SK-N-SH (cell line): ENCODE data around the gene SLC25A47. TPM values are rescaled to one million over a fixed set of nuclear protein-coding genes. Genes with fewer than 3 reads are reported as not detected.

Experiments used
- CTCF ChIA-PET: fragments of 300-600, 350-600 bp; formaldehyde crosslinking; extraction: SDS; loops from one replicate; lab custom pipeline; 2021; lab: Yijun Ruan, JAX
- POLR2A ChIA-PET: fragments of 350-600 bp; sonication (Branson Sonifier 250); formaldehyde crosslinking; extraction: SDS; loops from one replicate; lab custom pipeline; 2020; ENCODE audit warnings: antibody characterized with exemption, inconsistent platforms; lab: Yijun Ruan, JAX
- DNase-seq: peaks from one replicate; pipeline ENCODE4 v3.0.0; 2012
- H2AFZ ChIP-seq: fragments of 200-600 bp; sonication (generic); 2 replicates; pipeline ENCODE4 v1.8.1; 2016; ENCODE audit warnings: antibody characterized with exemption, mild to moderate bottlenecking, low read depth
- H3F3A ChIP-seq: fragments of 200-600 bp; sonication (generic); replicated peaks from 2 replicates; pipeline ENCODE3; 2016; ENCODE audit warnings: antibody characterized with exemption, mild to moderate bottlenecking; ENCODE audit not compliant: insufficient read depth
- H3K27ac ChIP-seq, 2 experiments: fragments of 200-500 bp in 1 of 2; fragments of 200-600 bp in 1 of 2; sonication (Bioruptor generic) in 1 of 2; sonication (generic), shearing (Covaris generic) in 1 of 2; 2 replicates each; pipeline versions ENCODE4 v1.5.1 to v1.6.1; 2014 to 2016; ENCODE audit warnings: low read depth in 2 of 2, inconsistent platforms in 1 of 2, low read length in 1 of 2, mild to moderate bottlenecking in 1 of 2, mixed read lengths in 1 of 2
- H3K27me3 ChIP-seq: fragments of 200-600 bp; sonication (generic), shearing (Covaris generic); 2 replicates; pipeline ENCODE4 v1.6.1; 2016; ENCODE audit warnings: mixed run types; ENCODE audit not compliant: insufficient read depth
- H3K36me3 ChIP-seq, 2 experiments: fragments of 200-500 bp in 1 of 2; fragments of 200-600 bp in 1 of 2; sonication (Bioruptor generic) in 1 of 2; sonication (generic) in 1 of 2; replicated peaks in 1 of 2; 2 replicates each; pipeline versions ENCODE3 to v1.5.1; 2014 to 2016; ENCODE audit warnings: low read length in 1 of 2, mild to moderate bottlenecking in 1 of 2; ENCODE audit not compliant: insufficient read depth in 2 of 2, control insufficient read depth in 1 of 2
- H3K4me1 ChIP-seq, 2 experiments: fragments of 200-500 bp in 1 of 2; fragments of 200-600 bp in 1 of 2; sonication (Bioruptor generic) in 1 of 2; sonication (generic), shearing (Covaris generic) in 1 of 2; 2 replicates each; pipeline versions ENCODE4 v1.5.1 to v1.6.1; 2014 to 2016; ENCODE audit warnings: low read depth in 1 of 2, low read length in 1 of 2, mixed run types in 1 of 2; ENCODE audit not compliant: insufficient read depth in 2 of 2, control insufficient read depth in 1 of 2
- H3K4me2 ChIP-seq: fragments of 200-600 bp; sonication (generic), shearing (Covaris generic); 2 replicates; pipeline ENCODE4 v1.6.1; 2017; ENCODE audit warnings: mixed run types
- H3K4me3 ChIP-seq, 2 experiments: fragments of 200-500 bp in 1 of 2; fragments of 200-600 bp in 1 of 2; sonication (Bioruptor generic) in 1 of 2; sonication (generic), shearing (Covaris generic) in 1 of 2; 2 replicates each; pipeline versions ENCODE4 v1.5.1 to v1.8.1; 2014 to 2016; ENCODE audit warnings: low read depth in 2 of 2, inconsistent platforms in 1 of 2, low read length in 1 of 2, mild to moderate bottlenecking in 1 of 2, mixed read lengths in 1 of 2, moderate library complexity in 1 of 2
- H3K79me2 ChIP-seq: fragments of 200-600 bp; sonication (generic); 2 replicates; pipeline ENCODE4 v1.8.1; 2017; ENCODE audit warnings: mild to moderate bottlenecking; ENCODE audit not compliant: insufficient read depth
- H3K9ac ChIP-seq: fragments of 200-600 bp; sonication (generic); 2 replicates; pipeline ENCODE4 v1.6.1; 2017; ENCODE audit warnings: mixed run types
- H3K9me2 ChIP-seq: fragments of 200-600 bp; sonication (generic); 2 replicates; pipeline ENCODE4 v1.6.1; 2017; ENCODE audit warnings: mixed run types
- H3K9me3 ChIP-seq: fragments of 200-600 bp; sonication (generic); 2 replicates; pipeline ENCODE4 v1.6.1; 2017; ENCODE audit warnings: mixed run types, mild to moderate bottlenecking, moderate library complexity
- H4K20me1 ChIP-seq: fragments of 200-600 bp; sonication (generic); 2 replicates; pipeline ENCODE4 v1.6.1; 2017; ENCODE audit warnings: mild to moderate bottlenecking, mixed run types; ENCODE audit not compliant: insufficient read depth
- EZH2phosphoT487 ChIP-seq: fragments of 200-600 bp; sonication (generic); IDR thresholded peaks from 2 replicates; pipeline ENCODE4 v1.6.1; 2017; ENCODE audit warnings: low read depth, mixed run types, mild to moderate bottlenecking, antibody characterized with exemption, moderate library complexity, borderline replicate concordance
- FOXJ3 ChIP-seq: sonication (generic); formaldehyde crosslinking; IDR thresholded peaks from 2 replicates; pipeline ENCODE4 v1.5.1; 2020; ENCODE audit warnings: mild to moderate bottlenecking, missing genetic modification reagents
- FOXM1 ChIP-seq: IDR thresholded peaks from 2 replicates; pipeline ENCODE4 v1.4.0; 2012; ENCODE audit warnings: low read depth, mild to moderate bottlenecking
- JUND ChIP-seq: IDR thresholded peaks from 2 replicates; pipeline ENCODE4 v1.4.0; 2012
- NFIC ChIP-seq: IDR thresholded peaks from 2 replicates; pipeline ENCODE4 v1.4.0; 2012; ENCODE audit warnings: borderline replicate concordance
- NRF1 ChIP-seq: IDR thresholded peaks from 2 replicates; pipeline ENCODE4 v1.6.1; 2012; ENCODE audit warnings: low read depth, mild to moderate bottlenecking, low read length
- POLR2AphosphoS5 ChIP-seq: IDR thresholded peaks from 2 replicates; pipeline ENCODE4 v1.6.1; 2012; ENCODE audit warnings: low read depth, low read length
- RAD21 ChIP-seq: IDR thresholded peaks from 2 replicates; pipeline ENCODE4 v1.6.1; 2012; ENCODE audit warnings: mild to moderate bottlenecking, low read length
- RCOR1 ChIP-seq: fragments of 150-350 bp; IDR thresholded peaks from 2 replicates; pipeline ENCODE4 v1.6.1; 2017; ENCODE audit warnings: antibody characterized with exemption, low read length
- SMC3 ChIP-seq: IDR thresholded peaks from 2 replicates; pipeline ENCODE4 v1.6.1; 2012; ENCODE audit warnings: low read depth, low read length, improper control_type of control experiment
- YY1 ChIP-seq: IDR thresholded peaks from 2 replicates; pipeline ENCODE4 v1.4.0; 2012; ENCODE audit warnings: low read depth, mild to moderate bottlenecking
- WGBS: methylation state at CpG from one replicate; pipeline ENCODE4 v1.1.6; 2017; ENCODE audit warnings: low lambda C conversion rate; 5-methylcytosine and 5-hydroxymethylcytosine counted together
- polyA plus RNA-seq, 3 experiments: library from polyadenylated mRNA; depleted of rRNA; stranded (reverse); fragments of >200 nt; gene quantifications; 2 replicates each; pipeline ENCODE4 v1.2.3, GENCODE V29; 2012
- TF ChIP-seq, protein P1 (sequence below): fragments of 150-350 bp; IDR thresholded peaks from 2 replicates; pipeline ENCODE4 v1.6.1; 2016; ENCODE audit warnings: mild to moderate bottlenecking, low read depth, low read length
- TF ChIP-seq, protein P2 (sequence below): IDR thresholded peaks from 2 replicates; pipeline ENCODE4 v1.6.1; 2012; ENCODE audit warnings: mild to moderate bottlenecking, low read depth, low read length, moderate library complexity
- TF ChIP-seq, protein P3 (sequence below): fragments of 150-350 bp; IDR thresholded peaks from 2 replicates; pipeline ENCODE4 v1.6.1; 2017; ENCODE audit warnings: antibody characterized with exemption, low read length, low read depth, borderline replicate concordance
- TF ChIP-seq, protein P4 (sequence below): IDR thresholded peaks from 2 replicates; pipeline ENCODE4 v1.4.0; 2012; ENCODE audit warnings: low read depth, borderline replicate concordance
- TF ChIP-seq, protein P5 (sequence below): fragments of 200-600 bp; sonication (generic); IDR thresholded peaks from 2 replicates; pipeline ENCODE4 v1.6.1; 2017; ENCODE audit warnings: antibody characterized with exemption, mild to moderate bottlenecking, moderate library complexity

The SLC25A47 gene
- polyA plus RNA-seq, 1 of the 3 experiments (the other 2 are of a cell fraction) = not detected

DNA sequence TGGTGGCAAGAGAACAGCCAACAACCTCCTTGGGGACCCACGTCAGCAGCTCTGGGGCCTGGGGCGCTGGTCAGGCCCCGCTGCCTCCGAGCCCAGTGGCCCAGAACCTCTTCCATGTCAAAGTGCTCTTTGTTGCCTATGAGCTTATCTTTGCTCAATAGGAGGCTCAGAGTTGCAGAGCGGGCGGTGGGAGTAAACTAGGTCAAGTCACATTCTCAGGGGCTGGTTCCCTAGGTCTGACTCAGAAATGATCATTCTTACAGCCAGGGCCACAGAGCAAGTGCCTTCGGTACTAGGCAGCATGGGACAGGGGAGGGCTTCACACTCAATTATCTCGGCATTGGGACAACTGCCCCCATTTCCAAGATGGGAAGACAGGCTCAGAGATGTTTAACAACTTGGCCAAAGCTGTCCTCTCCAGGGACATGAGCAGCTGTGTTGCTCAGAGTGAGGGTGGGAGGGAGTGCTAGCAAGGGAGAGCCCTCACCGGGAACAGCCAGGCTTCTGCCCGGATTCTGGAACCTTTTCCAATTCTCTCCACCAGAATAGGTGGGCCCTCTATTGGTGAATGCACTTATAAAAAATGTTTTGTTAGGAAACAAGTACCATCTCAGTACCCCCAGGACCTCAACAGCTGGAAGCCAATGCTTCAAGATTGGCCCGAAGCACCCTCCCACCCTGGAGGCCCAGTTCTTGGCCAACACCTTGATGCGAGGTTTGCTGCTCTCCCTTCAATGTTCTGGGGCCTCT is 28.8 kb upstream of the SLC25A47 start:
- H3K4me2 ChIP-seq = no peak overlapping the region
- H4K20me1 ChIP-seq = peaks cover 10% of the 10 kb centered on the region; the same call in 1 of the 2 replicates
- no peak for DNase-seq
- H3K4me1 ChIP-seq = peaks cover 0 to 11% of the 10 kb centered on the region in 2 experiments; a peak in 1 of 4 replicates
- H3K4me3 ChIP-seq = no peak overlapping the region
- no peaks in the 10 kb centered on the region for H3F3A ChIP-seq
- peaks cover 0 to 21% of the 10 kb centered on the region in 2 experiments for H3K36me3 ChIP-seq
- H3K27me3 ChIP-seq = no peaks in the 10 kb centered on the region
- H3K9ac ChIP-seq = no peak overlapping the region
- peaks cover 3% of the 10 kb centered on the region for H3K79me2 ChIP-seq
- H3K9me2 ChIP-seq = no peaks in the 10 kb centered on the region
- CTCF ChIA-PET = interaction anchor here (1.2 to 3.7 kb wide), 4 partner anchors 8 to 83 kb away, joined by 3 to 40 read pairs (median 8); no protein-coding TSS in a partner anchor
- POLR2A ChIA-PET = no interaction called here
- no peaks in the 10 kb centered on the region for H3K9me3 ChIP-seq
- TF ChIP-seq, protein P1, sequence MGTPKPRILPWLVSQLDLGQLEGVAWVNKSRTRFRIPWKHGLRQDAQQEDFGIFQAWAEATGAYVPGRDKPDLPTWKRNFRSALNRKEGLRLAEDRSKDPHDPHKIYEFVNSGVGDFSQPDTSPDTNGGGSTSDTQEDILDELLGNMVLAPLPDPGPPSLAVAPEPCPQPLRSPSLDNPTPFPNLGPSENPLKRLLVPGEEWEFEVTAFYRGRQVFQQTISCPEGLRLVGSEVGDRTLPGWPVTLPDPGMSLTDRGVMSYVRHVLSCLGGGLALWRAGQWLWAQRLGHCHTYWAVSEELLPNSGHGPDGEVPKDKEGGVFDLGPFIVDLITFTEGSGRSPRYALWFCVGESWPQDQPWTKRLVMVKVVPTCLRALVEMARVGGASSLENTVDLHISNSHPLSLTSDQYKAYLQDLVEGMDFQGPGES = no peak
- TF ChIP-seq SMC3 (no peak), NRF1 (no peak), FOXM1 (no peak), JUND (no peak), POLR2AphosphoS5 (no peak), EZH2phosphoT487 (no peak), NFIC (no peak), RAD21 (no peak), RCOR1 (no peak), FOXJ3 (CRISPR knock-in tag) (no peak), YY1 (no peak)
- TF ChIP-seq, protein P2, sequence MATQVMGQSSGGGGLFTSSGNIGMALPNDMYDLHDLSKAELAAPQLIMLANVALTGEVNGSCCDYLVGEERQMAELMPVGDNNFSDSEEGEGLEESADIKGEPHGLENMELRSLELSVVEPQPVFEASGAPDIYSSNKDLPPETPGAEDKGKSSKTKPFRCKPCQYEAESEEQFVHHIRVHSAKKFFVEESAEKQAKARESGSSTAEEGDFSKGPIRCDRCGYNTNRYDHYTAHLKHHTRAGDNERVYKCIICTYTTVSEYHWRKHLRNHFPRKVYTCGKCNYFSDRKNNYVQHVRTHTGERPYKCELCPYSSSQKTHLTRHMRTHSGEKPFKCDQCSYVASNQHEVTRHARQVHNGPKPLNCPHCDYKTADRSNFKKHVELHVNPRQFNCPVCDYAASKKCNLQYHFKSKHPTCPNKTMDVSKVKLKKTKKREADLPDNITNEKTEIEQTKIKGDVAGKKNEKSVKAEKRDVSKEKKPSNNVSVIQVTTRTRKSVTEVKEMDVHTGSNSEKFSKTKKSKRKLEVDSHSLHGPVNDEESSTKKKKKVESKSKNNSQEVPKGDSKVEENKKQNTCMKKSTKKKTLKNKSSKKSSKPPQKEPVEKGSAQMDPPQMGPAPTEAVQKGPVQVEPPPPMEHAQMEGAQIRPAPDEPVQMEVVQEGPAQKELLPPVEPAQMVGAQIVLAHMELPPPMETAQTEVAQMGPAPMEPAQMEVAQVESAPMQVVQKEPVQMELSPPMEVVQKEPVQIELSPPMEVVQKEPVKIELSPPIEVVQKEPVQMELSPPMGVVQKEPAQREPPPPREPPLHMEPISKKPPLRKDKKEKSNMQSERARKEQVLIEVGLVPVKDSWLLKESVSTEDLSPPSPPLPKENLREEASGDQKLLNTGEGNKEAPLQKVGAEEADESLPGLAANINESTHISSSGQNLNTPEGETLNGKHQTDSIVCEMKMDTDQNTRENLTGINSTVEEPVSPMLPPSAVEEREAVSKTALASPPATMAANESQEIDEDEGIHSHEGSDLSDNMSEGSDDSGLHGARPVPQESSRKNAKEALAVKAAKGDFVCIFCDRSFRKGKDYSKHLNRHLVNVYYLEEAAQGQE = no peak
- TF ChIP-seq, protein P3, sequence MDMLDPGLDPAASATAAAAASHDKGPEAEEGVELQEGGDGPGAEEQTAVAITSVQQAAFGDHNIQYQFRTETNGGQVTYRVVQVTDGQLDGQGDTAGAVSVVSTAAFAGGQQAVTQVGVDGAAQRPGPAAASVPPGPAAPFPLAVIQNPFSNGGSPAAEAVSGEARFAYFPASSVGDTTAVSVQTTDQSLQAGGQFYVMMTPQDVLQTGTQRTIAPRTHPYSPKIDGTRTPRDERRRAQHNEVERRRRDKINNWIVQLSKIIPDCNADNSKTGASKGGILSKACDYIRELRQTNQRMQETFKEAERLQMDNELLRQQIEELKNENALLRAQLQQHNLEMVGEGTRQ = no peak
- TF ChIP-seq, protein P4, sequence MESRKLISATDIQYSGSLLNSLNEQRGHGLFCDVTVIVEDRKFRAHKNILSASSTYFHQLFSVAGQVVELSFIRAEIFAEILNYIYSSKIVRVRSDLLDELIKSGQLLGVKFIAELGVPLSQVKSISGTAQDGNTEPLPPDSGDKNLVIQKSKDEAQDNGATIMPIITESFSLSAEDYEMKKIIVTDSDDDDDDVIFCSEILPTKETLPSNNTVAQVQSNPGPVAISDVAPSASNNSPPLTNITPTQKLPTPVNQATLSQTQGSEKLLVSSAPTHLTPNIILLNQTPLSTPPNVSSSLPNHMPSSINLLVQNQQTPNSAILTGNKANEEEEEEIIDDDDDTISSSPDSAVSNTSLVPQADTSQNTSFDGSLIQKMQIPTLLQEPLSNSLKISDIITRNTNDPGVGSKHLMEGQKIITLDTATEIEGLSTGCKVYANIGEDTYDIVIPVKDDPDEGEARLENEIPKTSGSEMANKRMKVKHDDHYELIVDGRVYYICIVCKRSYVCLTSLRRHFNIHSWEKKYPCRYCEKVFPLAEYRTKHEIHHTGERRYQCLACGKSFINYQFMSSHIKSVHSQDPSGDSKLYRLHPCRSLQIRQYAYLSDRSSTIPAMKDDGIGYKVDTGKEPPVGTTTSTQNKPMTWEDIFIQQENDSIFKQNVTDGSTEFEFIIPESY = no peak
- TF ChIP-seq, protein P5, sequence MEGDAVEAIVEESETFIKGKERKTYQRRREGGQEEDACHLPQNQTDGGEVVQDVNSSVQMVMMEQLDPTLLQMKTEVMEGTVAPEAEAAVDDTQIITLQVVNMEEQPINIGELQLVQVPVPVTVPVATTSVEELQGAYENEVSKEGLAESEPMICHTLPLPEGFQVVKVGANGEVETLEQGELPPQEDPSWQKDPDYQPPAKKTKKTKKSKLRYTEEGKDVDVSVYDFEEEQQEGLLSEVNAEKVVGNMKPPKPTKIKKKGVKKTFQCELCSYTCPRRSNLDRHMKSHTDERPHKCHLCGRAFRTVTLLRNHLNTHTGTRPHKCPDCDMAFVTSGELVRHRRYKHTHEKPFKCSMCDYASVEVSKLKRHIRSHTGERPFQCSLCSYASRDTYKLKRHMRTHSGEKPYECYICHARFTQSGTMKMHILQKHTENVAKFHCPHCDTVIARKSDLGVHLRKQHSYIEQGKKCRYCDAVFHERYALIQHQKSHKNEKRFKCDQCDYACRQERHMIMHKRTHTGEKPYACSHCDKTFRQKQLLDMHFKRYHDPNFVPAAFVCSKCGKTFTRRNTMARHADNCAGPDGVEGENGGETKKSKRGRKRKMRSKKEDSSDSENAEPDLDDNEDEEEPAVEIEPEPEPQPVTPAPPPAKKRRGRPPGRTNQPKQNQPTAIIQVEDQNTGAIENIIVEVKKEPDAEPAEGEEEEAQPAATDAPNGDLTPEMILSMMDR = no peak
- H3K27ac ChIP-seq = no peak overlapping the region
- 94% methylated on average over 10 of the region's 12 CpGs for WGBS
- no peak overlapping the region for H2AFZ ChIP-seq
